Ectodermal cell (in vitro differentiated cells): Measurements from ENCODE around the gene MOXD1.

Experiments used
- H3K27ac ChIP-seq: 2 replicates; pipeline ENCODE4 v1.7.0; 2013; ENCODE audit warnings: mild to moderate bottlenecking, low read depth, low read length; ENCODE audit not compliant: insufficient read depth, poor library complexity, severe bottlenecking
- H3K27me3 ChIP-seq: 2 replicates; pipeline ENCODE4 v1.7.0; 2013; ENCODE audit warnings: mild to moderate bottlenecking, low read length; ENCODE audit not compliant: insufficient read depth, control insufficient read depth, poor library complexity, severe bottlenecking
- H3K36me3 ChIP-seq: one replicate; pipeline ENCODE4 v1.7.0; 2013; ENCODE audit warnings: low read length; ENCODE audit not compliant: control insufficient read depth, insufficient read depth
- H3K4me1 ChIP-seq: one replicate; pipeline ENCODE4 v1.7.0; 2013; ENCODE audit warnings: low read length; ENCODE audit not compliant: control insufficient read depth, insufficient read depth
- H3K4me3 ChIP-seq: 2 replicates; pipeline ENCODE4 v1.7.0; 2013; ENCODE audit warnings: low read depth, low read length, control low read depth; ENCODE audit not compliant: insufficient read depth
- H3K9me3 ChIP-seq: 2 replicates; pipeline ENCODE4 v1.7.0; 2013; ENCODE audit warnings: mild to moderate bottlenecking, low read length, moderate library complexity; ENCODE audit not compliant: control insufficient read depth
- WGBS, 2 experiments: methylation state at CpG; one replicate each; pipeline ENCODE4 v1.1.7; 2013; ENCODE audit warnings: missing lambda C conversion rate in 2 of 2; 5-methylcytosine and 5-hydroxymethylcytosine counted together

MOXD1 gene

DNA sequence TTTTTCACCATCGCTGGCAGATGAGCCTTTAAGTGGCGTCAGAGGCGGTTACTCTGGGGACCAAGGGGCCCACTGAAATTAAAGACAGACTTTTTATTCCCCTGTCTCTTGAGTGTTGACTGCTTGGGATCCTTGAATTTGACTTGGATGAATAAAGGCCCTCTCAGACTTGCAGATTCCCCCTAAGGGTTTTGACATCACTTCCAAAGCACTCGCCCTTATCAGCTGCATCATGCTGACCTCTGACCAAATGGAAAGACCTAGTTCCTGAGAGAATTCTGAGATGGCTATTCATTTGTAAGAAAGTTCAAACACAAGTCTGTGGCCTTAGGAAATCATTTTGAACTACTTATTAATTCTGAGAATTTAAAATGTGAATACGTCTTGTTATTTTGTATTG lies 13.5 kb upstream of the MOXD1 start:
- WGBS, 2 experiments, result 83 to 84% methylated on average over 4 of the region's 5 CpGs

DNA sequence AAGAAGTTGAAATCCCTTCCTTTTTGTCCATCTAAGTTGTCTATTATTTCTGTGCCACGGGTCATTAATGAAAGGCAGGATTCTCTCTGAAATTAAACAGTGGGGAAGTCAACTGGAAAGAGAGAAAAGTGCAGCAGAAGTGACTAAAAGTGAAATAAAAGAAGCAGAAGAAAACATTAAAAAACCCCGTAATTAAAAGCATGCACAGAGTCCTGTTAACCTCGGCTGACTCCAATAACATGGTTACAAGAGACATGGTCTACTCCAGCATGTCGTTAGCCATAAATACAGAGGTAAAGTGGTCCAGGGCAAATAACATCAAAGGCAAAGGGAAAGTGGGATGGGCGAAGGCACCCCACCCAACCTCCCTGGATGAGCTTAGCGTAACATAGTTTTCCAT lies 13.0 kb upstream of the MOXD1 start:
- 91 to 92% methylated on average over 5 of the region's 6 CpGs for WGBS, 2 experiments
- Histone ChIP-seq H3K36me3 (no peaks in the 10 kb centered on the region), H3K27me3 (no peaks in the 10 kb centered on the region), H3K4me3 (no peak overlapping the region), H3K27ac (no peak overlapping the region), H3K4me1 (no peaks in the 10 kb centered on the region), H3K9me3 (no peaks in the 10 kb centered on the region)

More for the DNA sequence above, 13.5 kb upstream of the MOXD1 start:
- Histone ChIP-seq H3K36me3 (no peaks in the 10 kb centered on the region), H3K27me3 (no peaks in the 10 kb centered on the region), H3K27ac (no peak overlapping the region), H3K4me1 (no peaks in the 10 kb centered on the region), H3K4me3 (no peak overlapping the region), H3K9me3 (no peaks in the 10 kb centered on the region)

DNA sequence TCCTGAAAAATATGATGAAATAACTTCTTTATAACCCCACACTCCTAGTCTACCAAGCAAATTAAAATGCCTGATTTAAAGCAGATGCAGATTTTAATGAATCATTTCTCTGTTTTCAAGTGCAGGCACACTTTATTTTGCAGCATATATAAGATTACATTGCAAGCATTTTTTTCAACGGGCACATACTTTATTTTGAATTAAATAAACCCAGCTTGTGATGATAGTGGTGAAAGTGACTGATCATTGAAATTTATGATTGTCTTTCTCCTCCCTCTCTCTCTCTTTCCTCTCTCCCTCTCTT lies 12.2 kb upstream of the MOXD1 start:
- WGBS, 2 experiments, result no CpG with 5 or more reads among the region's 1 CpG
- no peaks in the 10 kb centered on the region for H3K36me3 ChIP-seq
- H3K4me3 ChIP-seq, result no peak overlapping the region
- H3K9me3 ChIP-seq, result no peaks in the 10 kb centered on the region
- no peaks in the 10 kb centered on the region for H3K4me1 ChIP-seq
- no peaks in the 10 kb centered on the region for H3K27me3 ChIP-seq
- H3K27ac ChIP-seq, result no peak overlapping the region

DNA sequence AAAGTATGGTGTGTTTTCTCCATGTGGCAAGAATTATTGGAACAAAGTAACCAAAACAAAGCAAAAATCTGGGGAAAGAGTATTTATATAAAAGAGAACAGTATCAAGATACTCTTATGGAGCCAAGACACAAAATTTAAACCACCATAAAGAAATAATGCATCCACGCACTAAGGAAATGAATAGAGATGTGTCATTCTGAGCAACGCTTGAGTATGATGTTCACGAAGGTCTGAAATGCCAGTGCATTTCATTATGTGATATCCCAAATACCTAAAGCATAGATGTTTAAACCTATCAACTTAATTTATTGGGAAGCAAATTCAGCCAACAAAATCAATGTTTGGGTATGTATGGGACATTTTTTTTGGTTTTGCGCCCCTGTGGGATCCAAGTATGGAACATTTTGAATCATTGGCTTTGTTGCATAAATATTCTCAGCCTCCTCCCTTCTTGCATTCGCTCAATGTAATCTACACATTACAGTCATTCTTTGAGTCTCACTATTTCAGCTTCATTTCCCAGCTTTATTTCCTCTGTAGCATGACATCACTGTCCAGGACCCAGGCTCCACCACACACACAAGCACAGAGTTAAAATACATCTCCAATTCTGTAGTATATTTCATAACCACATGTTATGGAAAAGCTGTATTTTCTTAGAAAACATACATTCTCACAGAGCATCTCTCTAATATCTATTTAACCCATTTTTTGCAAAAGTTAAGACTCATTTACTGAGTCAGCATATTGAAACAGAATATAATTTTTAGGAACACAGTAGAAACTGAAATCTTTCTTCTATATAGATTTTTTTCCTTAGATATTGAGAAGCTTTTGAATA lies 11.6 kb upstream of the MOXD1 start:
- Histone ChIP-seq H3K4me1 (no peaks in the 10 kb centered on the region), H3K27me3 (no peaks in the 10 kb centered on the region), H3K27ac (no peak overlapping the region), H3K9me3 (no peaks in the 10 kb centered on the region), H3K36me3 (no peaks in the 10 kb centered on the region), H3K4me3 (no peak overlapping the region)
- WGBS, 2 experiments, result 90 to 93% methylated on average over 4 to 5 of the region's 5 CpGs

GRCh38 chr6:132411296-132411695 lies 10.0 kb upstream of the MOXD1 start:
- Histone ChIP-seq H3K4me1 (no peaks in the 10 kb centered on the region), H3K27ac (no peak overlapping the region), H3K27me3 (no peaks in the 10 kb centered on the region), H3K4me3 (no peak overlapping the region), H3K9me3 (no peaks in the 10 kb centered on the region), H3K36me3 (no peaks in the 10 kb centered on the region)
- WGBS, 2 experiments, result 91 to 96% methylated on average over 4 of the region's 4 CpGs

DNA sequence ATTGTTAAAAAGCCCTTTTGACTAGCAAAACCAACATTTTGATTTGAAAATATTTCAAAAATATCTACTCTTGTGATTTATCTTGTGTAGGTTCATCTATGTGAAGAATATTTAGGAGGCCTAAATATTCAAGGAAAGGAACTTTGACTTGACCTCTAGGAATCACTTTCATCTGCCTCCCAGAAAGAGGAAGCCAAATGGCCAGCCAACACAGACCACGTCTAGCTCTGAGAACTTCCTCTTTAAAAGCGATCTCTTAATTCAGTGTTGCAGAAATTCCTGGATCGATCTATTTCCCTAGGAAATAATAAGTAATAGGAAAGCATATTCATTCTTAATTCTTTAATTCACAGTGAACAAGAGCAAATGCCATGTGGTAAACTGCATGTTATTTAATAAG lies 9.6 kb upstream of the MOXD1 start:
- Histone ChIP-seq H3K9me3 (no peaks in the 10 kb centered on the region), H3K4me3 (no peak overlapping the region), H3K27ac (no peak overlapping the region), H3K27me3 (no peaks in the 10 kb centered on the region), H3K36me3 (no peaks in the 10 kb centered on the region), H3K4me1 (no peaks in the 10 kb centered on the region)
- 90 to 95% methylated on average over 2 to 3 of the region's 3 CpGs for WGBS, 2 experiments

DNA sequence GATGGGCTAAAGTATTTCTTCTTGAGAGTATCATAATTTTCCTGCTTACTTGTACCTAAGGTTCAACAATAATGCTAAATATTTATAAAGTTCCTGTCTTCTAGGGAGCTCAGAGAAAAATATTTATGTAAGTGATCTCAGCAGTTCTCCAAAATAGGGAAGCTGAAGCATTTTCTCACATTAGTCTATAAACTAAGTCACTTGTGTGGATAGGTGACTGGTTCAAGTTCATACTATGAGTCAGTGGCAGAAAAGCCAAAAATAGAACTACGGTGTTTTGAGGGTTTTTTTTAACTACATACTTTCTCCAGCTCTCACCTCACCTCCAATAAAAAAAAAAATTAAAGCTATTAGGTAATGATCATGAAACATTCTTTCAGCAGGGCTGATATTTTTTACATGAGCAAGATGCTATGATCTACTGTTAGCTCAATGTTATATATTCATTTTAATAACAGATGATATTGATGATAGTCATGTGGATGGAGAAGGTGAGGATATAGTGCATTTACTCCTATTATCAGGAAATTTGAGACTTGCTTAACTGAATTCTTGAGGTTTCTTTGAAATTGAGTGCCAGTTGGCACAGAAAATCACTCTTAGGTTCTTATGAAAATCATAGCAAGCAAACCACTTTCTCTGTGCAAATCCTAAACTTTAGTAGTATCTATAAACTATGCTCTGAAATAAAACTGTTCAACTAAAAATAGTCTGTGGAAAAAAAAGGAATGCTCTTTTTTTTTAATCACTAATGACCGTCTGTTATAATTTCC lies 4.1 kb upstream of the MOXD1 start:
- H3K4me3 ChIP-seq, result no peak overlapping the region
- no peaks in the 10 kb centered on the region for H3K9me3 ChIP-seq
- 90% methylated on average over 1 of the region's 2 CpGs; no CpG with 5 or more reads in 1 of the 2 experiments for WGBS, 2 experiments
- peaks cover 33% of the 10 kb centered on the region for H3K27me3 ChIP-seq
- H3K36me3 ChIP-seq, result no peaks in the 10 kb centered on the region
- peaks cover 3% of the 10 kb centered on the region for H3K4me1 ChIP-seq
- no peak overlapping the region for H3K27ac ChIP-seq

GRCh38 chr6:132404736-132405135 lies 3.5 kb upstream of the MOXD1 start:
- Histone ChIP-seq H3K27ac (no peak overlapping the region), H3K27me3 (peaks cover 39% of the 10 kb centered on the region), H3K4me3 (no peak overlapping the region), H3K4me1 (peaks cover 3% of the 10 kb centered on the region), H3K9me3 (no peaks in the 10 kb centered on the region), H3K36me3 (no peaks in the 10 kb centered on the region)
- WGBS, 2 experiments, result 50 to 66% methylated on average over 2 to 3 of the region's 3 CpGs

- H3K4me3 ChIP-seq, result no peak overlapping the region
- 81 to 88% methylated on average over 2 of the region's 2 CpGs for WGBS, 2 experiments
- H3K9me3 ChIP-seq, result no peaks in the 10 kb centered on the region
- H3K27me3 ChIP-seq, result peaks cover 43% of the 10 kb centered on the region
- H3K36me3 ChIP-seq, result no peaks in the 10 kb centered on the region
- H3K4me1 ChIP-seq, result peaks cover 3% of the 10 kb centered on the region
- no peak overlapping the region for H3K27ac ChIP-seq
Observed at GRCh38 chr6:132404330-132404729, 3.1 kb upstream of the MOXD1 start.

DNA sequence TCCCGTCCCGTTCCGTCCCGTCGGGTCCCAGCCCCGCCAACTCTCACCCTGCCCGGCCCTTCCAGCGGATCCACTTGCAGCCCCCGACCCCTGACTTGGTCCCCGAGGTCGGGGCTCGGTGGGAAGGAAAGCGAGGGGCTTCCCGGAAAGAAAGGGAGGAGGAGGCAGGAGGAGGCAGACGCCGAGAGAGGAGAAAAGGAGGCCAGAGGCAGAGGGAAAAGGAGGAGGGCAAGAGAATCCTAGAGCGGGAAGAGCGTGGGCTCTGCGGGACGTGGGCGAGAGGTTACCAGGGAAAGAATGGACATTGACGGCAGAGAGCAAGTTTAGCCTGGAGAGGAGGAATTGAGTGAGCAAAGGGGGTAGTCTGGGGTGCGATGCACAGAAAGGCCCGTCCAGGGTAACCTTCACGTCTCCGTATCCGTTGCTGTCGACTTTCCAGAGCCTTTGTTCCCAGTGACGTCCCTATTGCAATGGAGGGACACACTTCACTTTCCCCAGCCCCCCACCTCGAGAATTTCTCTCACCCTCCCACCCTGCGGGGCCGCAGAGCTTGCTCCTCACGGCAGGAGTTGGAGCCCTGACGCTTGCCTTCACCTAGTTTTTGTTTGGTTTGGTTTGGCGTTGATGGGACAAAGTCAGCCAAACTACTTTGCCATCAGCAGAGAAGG lies 477 bp upstream of the MOXD1 start:
- H3K36me3 ChIP-seq, result no peaks in the 10 kb centered on the region
- 9 to 11% methylated on average over 35 of the region's 35 CpGs for WGBS, 2 experiments
- H3K4me1 ChIP-seq, result peaks cover 3% of the 10 kb centered on the region
- no peak overlapping the region for H3K27ac ChIP-seq
- peak overlapping the region; percentile 70 for H3K4me3 ChIP-seq
- H3K27me3 ChIP-seq, result peaks cover 47% of the 10 kb centered on the region
- no peaks in the 10 kb centered on the region for H3K9me3 ChIP-seq
